GM08714 (cell line): Measurements from ENCODE around the gene FSTL4.

ENCODE experiments used
- H3K4me3 ChIP-seq: fragments of 200-500 bp; sonication (Bioruptor generic); 2 replicates; pipeline ENCODE4 v1.5.1; 2014; ENCODE audit warnings: mild to moderate bottlenecking, low read length, inconsistent platforms
- ZNF274 ChIP-seq: IDR thresholded peaks from 2 replicates; pipeline ENCODE4 v1.6.1; 2012; ENCODE audit warnings: mild to moderate bottlenecking, low read depth, low read length

FSTL4 gene

DNA sequence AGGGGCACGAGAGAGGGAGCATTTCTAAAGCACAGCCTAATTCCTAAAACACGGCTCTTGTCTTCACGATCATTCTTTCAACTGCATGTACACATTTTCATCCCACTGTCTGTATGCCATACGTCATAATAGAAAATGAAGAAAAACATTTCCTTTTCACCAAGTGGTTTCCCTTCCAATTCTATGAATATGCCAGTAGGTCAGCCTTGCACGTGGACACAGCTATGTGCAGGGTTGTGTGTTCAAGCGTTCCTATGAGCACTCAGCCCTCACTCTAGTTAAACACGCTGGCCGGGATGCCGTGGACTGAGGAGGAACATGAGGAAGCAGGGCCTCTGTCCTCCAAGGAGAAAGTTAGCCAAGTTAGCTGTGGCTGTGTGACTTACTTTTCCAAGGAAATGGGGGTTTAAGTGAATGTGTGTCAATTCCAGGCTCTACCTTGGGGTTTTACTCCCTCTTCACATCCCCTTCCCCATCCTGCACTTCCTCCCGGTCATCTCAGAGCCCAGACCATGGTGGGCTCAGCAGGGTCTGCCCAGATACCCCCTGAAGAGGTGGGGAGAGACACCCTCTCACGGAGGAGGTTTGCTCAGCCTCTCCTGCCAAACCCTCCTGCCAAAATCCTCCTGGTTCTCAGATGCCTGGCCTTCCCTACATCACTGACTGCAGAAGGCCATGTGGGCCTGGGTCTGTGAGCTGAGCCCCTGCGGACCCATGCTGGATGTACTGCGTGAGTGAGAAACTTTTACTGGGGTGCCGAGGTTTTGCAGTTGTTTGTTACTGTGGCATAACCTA is 230.6 kb downstream of the FSTL4 start:
- no peak for TF ChIP-seq ZNF274
- no peak overlapping the region for H3K4me3 ChIP-seq

DNA sequence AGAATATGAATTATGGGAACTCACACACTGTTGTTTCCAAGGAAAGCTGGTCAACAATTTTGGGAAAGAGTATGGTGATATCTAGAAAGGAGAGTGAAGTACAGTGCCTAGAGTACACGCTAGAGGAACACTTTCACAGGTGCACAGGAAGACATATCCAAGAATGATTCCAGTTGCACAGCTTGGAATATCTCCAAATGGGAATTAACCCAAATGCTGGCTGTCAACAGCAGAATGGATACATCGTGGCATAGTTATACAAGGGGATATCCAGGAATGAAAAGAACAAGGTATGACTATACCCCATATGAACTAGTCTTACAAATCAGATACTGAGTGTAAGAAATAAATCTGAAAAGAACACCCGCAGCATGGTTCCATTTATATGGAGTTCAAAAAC is 231.3 kb downstream of the FSTL4 start:
- no peak for TF ChIP-seq ZNF274
- no peak overlapping the region for H3K4me3 ChIP-seq

DNA sequence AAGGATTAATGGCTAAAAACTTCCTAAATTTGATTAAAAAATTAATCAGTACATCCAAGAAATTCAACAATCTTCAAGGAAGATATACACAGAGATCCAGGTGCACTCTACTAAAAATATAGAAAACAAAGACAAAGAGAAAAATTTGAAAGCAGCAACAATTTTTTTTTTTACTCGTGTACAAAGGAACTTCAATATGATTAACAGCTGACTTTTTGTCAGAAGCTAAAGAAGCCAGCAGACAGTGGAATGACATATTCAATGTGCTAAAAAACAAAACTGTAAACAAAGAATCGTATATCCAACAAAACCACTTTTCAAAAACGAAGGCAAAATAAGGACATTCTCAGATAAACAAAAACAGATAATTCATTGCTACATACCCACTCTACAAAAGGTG is 234.6 kb downstream of the FSTL4 start:
- H3K4me3 ChIP-seq: no peak overlapping the region
- TF ChIP-seq ZNF274: no peak

- H3K4me3 ChIP-seq: no peak overlapping the region
- TF ChIP-seq ZNF274: no peak
Observed at GRCh38 chr5:133376986-133377385, 235.4 kb downstream of the FSTL4 start.

- no peak overlapping the region for H3K4me3 ChIP-seq
- no peak for TF ChIP-seq ZNF274
Observed at GRCh38 chr5:133373121-133373870, 239.0 kb downstream of the FSTL4 start.

DNA sequence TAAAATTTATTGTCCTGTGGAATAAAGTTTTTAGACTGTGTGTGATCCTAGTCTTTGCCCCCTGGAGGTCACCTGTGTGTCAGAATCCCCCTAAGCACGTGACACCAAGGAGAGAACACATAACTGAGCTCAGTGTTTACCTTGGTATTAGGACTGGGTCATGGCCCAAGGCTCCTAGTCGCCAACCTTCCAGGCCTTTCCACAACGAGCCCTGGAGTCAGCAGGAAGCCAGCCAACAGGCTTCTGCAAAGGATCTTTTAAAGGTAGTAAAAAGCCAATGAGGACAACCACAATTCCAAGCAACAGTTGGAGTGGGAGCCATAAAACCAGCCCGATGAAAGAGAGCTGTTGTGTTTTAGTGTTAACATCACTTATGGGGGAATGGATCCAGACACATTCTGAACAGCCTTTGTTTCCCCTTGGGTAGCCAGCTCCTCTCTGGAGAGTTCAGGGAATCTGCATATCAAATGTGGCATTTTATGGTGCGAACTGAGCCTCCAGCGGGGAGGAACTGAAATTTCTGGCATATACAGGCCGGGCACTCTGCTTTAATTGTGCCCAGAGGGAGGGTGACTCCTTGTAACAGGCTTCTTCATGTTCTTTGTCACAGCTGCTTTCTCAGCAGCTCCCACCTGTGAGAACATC is 239.9 kb downstream of the FSTL4 start:
- no peak for TF ChIP-seq ZNF274
- no peak overlapping the region for H3K4me3 ChIP-seq

DNA sequence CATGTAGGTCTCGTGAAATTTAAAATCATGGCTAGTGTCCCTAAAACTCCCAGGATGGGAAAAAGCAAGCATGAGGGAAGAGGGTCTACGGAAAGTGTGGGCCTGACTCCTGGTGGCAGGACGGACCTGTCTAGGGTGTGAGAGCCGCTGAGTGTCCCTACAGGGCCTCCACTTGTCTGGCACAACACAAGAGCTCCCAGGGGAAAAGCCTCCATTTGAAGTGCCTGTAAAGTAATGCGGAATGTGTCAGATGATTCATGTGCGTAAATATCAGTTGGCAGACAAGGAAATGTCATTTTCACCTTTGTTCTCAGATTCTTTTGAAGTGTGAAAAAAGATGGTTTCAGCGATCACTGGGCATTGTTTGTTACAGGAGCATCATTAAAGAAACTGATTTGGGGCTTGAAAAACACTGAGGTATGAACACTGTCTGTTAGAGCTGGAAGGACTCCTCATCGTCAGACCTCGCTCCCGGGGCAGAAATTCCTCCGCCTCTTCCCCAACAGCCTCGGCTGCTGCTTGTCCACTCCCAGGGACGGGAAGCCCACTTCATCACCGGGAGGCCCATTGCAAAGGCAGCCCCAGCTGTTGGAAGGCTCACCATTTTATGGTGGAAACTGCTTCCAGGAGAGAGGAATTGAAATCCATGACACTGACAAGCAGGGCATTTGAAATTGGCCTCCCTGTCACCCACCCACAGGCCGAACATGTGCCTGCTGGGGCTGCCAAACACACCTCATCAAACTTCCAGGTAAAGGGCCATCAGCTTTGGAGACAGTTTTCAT is 240.8 kb downstream of the FSTL4 start:
- no peak for TF ChIP-seq ZNF274
- no peak overlapping the region for H3K4me3 ChIP-seq

- no peak for TF ChIP-seq ZNF274
- H3K4me3 ChIP-seq: no peak overlapping the region
Observed at GRCh38 chr5:133370904-133371303, 241.4 kb downstream of the FSTL4 start.

GRCh38 chr5:133370036-133370831 is 242.1 kb downstream of the FSTL4 start:
- no peak overlapping the region for H3K4me3 ChIP-seq
- no peak for TF ChIP-seq ZNF274

DNA sequence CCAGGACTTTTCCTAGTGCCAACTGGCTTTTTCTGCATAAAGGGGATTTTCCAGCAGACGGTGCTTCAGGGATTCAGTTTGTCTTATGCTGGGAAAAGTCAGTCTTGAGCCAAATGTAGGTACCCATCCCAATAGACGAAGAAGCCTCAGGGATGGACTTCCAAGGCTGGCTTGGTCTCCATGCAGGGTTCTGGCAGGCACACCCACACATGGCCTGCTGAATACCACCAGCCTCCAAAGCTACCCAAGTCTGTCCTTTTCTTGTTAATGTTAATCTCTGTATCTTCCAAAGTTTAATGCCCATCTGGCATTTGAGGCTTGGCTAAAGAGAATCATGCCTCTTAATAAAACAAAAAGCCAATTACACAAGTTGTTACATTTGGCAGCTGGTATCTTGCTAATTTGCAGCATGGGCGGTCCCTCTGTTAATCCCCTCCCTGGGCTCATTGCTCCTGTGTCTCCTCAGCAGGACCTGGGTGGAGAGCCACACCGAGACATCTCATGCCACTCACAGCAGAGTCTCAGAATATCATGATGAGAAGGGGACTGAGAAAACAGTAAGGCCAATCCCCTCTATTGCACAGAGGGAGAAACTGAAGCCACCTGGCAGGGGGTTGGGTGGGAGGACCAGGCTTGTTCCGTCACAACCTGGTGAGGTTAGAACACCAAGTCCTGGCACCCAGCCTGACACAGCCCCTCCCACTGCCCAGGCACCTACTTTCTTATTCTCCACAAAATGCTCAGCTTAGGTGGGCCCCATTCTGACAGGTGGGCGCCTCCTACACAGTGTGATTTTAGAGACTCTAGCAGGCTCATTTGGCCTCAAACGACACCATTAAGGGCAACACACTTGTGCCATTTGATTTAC is 243.2 kb downstream of the FSTL4 start:
- H3K4me3 ChIP-seq: no peak overlapping the region
- no peak for TF ChIP-seq ZNF274

- no peak for TF ChIP-seq ZNF274
- H3K4me3 ChIP-seq: no peak overlapping the region
Observed at GRCh38 chr5:133367984-133368383, 244.4 kb downstream of the FSTL4 start.

GRCh38 chr5:133367071-133367786 is 245.1 kb downstream of the FSTL4 start:
- TF ChIP-seq ZNF274: no peak
- H3K4me3 ChIP-seq: no peak overlapping the region
